Activated naive CD8-positive, alpha-beta T cell treated with anti-CD3 and anti-CD28 coated beads, Interleukin-2, amount 10 ng/mL, durations not matched to agents 7 days and 5 days (primary cell): ENCODE measurements around the gene PLG. TPM values are rescaled to one million over a fixed set of nuclear protein-coding genes. Genes with fewer than 3 reads are reported as not detected.
A peak's percentile ranks its signal among the peaks of the same experiment; 100 is the strongest.
"Not testable (repeated sequence)": the region's sequence is repeated elsewhere in the genome, so short reads cannot be mapped to it uniquely, and the experiment has no call there.

ENCODE experiments used
- ATAC-seq: fragments of 150-1000 bp; cut with Tn5 transposase; one replicate; pipeline ENCODE4 v1.10.0; 2021; ENCODE audit warnings: low read depth, moderate library complexity
- POLR2A ChIA-PET: fragments of 350-600 bp; sonication (Branson Sonifier 250); formaldehyde crosslinking; loops from one replicate; lab custom pipeline; 2021; ENCODE audit warnings: antibody characterized with exemption; lab: Charles Lee
- DNase-seq: peaks from one replicate; pipeline ENCODE4 v3.0.0; 2021
- H3K27ac Mint-ChIP-seq: one replicate; pipeline ENCODE4 v1.8.0; 2022; ENCODE audit warnings: mild to moderate bottlenecking, mixed read lengths
- H3K27me3 Mint-ChIP-seq: one replicate; pipeline ENCODE4 v1.8.0; 2022; ENCODE audit warnings: mild to moderate bottlenecking, moderate library complexity, mixed read lengths
- H3K36me3 Mint-ChIP-seq: one replicate; pipeline ENCODE4 v1.8.0; 2021; ENCODE audit warnings: mild to moderate bottlenecking, mixed read lengths
- H3K4me1 Mint-ChIP-seq: one replicate; pipeline ENCODE4 v1.8.0; 2021; ENCODE audit warnings: mixed read lengths
- H3K4me3 Mint-ChIP-seq: one replicate; pipeline ENCODE4 v1.8.0; 2022; ENCODE audit warnings: mild to moderate bottlenecking, moderate library complexity, mixed read lengths
- H3K9me3 Mint-ChIP-seq: one replicate; pipeline ENCODE4 v1.8.0; 2021; ENCODE audit warnings: mixed read lengths
- total RNA-seq, 2 experiments: library from RNA; stranded (reverse); gene quantifications; one replicate each; pipeline ENCODE4 v1.2.3, GENCODE V29; 2021

PLG gene
- total RNA-seq, 2 experiments from 2014 or later, result 0.69 TPM; not detected in 1

DNA sequence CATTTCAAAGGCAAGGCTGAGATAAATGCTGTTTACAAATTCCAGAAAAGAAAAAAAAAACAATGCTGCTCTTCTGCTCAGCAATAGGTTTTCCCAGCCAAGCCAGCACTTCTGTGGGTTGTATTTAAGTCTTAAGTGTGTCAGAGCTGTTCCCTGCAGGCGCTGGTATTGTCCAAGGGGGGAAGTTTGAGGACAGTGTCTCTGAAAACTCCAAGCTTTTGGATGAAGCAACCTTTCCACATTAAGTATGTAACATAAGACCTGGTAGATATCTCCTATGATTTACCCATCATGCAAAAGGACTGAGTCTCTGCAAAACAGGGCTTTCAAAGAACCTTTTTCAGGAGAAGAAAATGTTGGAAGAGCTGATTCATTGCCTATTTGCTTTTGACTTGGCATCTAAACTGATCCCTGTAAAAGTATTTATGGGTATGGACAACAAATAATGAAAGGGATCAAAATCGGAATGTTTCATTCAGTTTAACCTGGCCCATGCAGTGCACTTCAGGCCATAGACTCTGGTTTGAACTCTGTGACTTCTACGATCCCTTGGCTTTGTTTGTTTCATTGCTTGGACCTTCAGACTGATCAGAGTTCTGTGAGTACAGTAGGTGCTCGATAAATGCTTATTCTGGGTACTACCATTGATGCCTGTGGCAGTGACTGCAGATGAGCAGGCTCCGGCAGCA lies 16.1 kb upstream of the PLG start:
- Mint-ChIP-seq H3K27me3 (no peaks in the 10 kb centered on the region), H3K9me3 (peaks cover 2% of the 10 kb centered on the region), H3K4me1 (no peaks in the 10 kb centered on the region), H3K27ac (no peak overlapping the region), H3K4me3 (no peak overlapping the region), H3K36me3 (no peaks in the 10 kb centered on the region)
- POLR2A ChIA-PET, result no interaction called here
- no peak for DNase-seq
- no peak for ATAC-seq

GRCh38 chr6:160690458-160690857 lies 11.6 kb upstream of the PLG start:
- no peak for DNase-seq
- no peak for ATAC-seq
- peaks cover 4% of the 10 kb centered on the region for H3K9me3 Mint-ChIP-seq
- H3K27me3 Mint-ChIP-seq, result no peaks in the 10 kb centered on the region
- H3K4me3 Mint-ChIP-seq, result no peak overlapping the region
- no peak overlapping the region for H3K27ac Mint-ChIP-seq
- no peaks in the 10 kb centered on the region for H3K4me1 Mint-ChIP-seq
- H3K36me3 Mint-ChIP-seq, result no peaks in the 10 kb centered on the region
- POLR2A ChIA-PET, result no interaction called here

DNA sequence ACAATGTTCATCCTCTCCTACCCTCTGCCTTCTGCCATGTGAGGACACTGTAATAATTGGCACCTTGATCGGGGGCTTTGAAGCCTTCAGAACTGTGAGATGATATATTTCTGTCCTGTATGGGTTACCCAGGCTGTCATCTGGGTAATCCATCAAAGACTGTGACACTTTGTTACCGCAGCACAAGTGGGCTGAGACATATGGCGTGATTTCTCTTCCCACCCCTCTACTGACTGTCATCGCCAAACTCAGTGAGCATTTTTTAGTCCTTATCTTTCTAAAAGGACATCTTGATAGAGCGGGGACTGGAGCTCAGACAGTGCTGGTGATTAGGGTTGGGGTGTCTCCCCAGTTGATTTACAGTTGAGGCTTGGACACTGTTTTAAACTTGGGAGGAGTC lies 10.4 kb upstream of the PLG start:
- DNase-seq (no peak), ATAC-seq (no peak)
- no peaks in the 10 kb centered on the region for H3K4me1 Mint-ChIP-seq
- peaks cover 4% of the 10 kb centered on the region for H3K9me3 Mint-ChIP-seq
- no peak overlapping the region for H3K4me3 Mint-ChIP-seq
- H3K27me3 Mint-ChIP-seq, result no peaks in the 10 kb centered on the region
- no peaks in the 10 kb centered on the region for H3K36me3 Mint-ChIP-seq
- POLR2A ChIA-PET, result no interaction called here
- no peak overlapping the region for H3K27ac Mint-ChIP-seq

DNA sequence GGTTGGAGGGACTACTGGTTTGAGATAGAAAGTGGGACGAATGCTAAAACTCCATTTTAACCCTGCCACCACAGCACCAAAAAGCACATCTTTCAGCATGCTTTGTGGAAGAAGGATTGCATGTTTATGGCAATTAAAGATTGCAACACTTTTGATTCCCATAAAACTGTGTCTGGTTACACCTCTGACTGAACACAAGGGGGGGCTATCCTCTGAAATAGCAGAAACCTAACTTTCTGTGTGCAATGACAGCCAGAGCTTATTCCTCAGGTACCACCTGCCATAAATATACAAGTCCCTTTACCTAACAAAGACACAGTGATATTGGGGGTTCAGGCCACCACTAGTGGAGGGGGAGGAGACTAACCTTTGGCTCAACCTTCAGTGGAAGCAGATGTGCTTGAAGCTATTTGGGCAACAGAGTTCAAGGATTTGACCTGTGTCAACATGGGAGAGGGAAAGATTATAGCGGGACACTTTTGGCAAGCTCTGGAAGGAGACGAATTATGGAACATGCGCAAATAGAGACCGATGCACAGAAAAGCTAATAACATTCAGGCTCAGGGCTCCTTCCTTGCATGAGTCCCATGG lies 9.6 kb upstream of the PLG start:
- Mint-ChIP-seq H3K4me3 (no peak overlapping the region), H3K4me1 (no peaks in the 10 kb centered on the region), H3K27me3 (no peaks in the 10 kb centered on the region), H3K36me3 (no peaks in the 10 kb centered on the region), H3K9me3 (peaks cover 4% of the 10 kb centered on the region), H3K27ac (no peak overlapping the region)
- ATAC-seq, result no peak
- POLR2A ChIA-PET, result no interaction called here
- no peak for DNase-seq

GRCh38 chr6:160695025-160695424 lies 7.0 kb upstream of the PLG start:
- H3K27ac Mint-ChIP-seq, H3K9me3 Mint-ChIP-seq, H3K4me3 Mint-ChIP-seq, H3K27me3 Mint-ChIP-seq, H3K4me1 Mint-ChIP-seq, H3K36me3 Mint-ChIP-seq, DNase-seq, POLR2A ChIA-PET, ATAC-seq: not testable (repeated sequence)

DNA sequence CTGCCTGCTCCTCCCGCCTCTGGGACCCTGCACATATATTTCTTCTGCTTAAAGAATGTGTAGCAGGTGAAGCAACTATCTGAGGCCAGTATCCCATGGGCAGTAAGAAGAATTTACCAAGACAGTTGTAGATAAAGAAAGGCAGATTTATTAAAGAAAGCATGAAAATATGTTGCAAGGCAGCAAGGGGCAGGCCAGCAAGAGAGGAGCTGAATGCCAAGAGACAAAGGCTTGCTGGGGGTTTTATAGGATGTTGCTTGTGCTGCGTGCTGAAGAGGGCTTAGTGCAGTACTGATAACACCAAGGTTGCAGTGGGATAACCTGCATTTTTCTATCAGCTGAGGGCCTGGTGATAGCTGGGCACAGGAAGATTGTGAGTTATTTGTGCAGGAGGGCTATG lies 6.4 kb upstream of the PLG start:
- H3K27me3 Mint-ChIP-seq, result not testable (repeated sequence)

DNA sequence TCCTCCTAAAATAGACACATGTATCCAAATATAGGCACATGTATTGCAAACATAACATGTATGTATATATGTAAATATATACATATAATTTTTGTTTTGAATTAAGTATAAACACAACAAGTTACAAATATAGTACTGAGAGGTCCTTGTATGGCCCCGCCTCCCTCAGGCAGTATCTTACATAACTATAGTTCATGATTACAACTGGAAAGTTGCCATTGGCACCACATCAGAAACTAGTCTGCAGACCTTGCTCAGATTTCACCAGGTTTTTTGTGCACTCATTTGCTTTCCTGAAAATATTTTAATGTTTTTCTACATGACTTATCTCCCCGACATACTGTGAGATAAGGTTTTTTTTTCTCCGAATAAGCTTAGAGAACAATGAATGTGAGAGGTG lies 5.2 kb upstream of the PLG start:
- H3K27ac Mint-ChIP-seq, ATAC-seq, H3K9me3 Mint-ChIP-seq, H3K27me3 Mint-ChIP-seq, DNase-seq, H3K4me3 Mint-ChIP-seq, H3K4me1 Mint-ChIP-seq, POLR2A ChIA-PET, H3K36me3 Mint-ChIP-seq: not testable (repeated sequence)

More for the DNA sequence above, 6.4 kb upstream of the PLG start:
- H3K4me1 Mint-ChIP-seq, ATAC-seq, H3K36me3 Mint-ChIP-seq, H3K4me3 Mint-ChIP-seq, H3K9me3 Mint-ChIP-seq, H3K27ac Mint-ChIP-seq, POLR2A ChIA-PET, DNase-seq: not testable (repeated sequence)

GRCh38 chr6:160697826-160698225 lies 4.2 kb upstream of the PLG start:
- ATAC-seq (no peak), DNase-seq (no peak)
- Mint-ChIP-seq H3K27ac (no peak overlapping the region), H3K4me1 (no peaks in the 10 kb centered on the region), H3K27me3 (no peaks in the 10 kb centered on the region), H3K4me3 (no peak overlapping the region), H3K36me3 (no peaks in the 10 kb centered on the region), H3K9me3 (no peaks in the 10 kb centered on the region)
- POLR2A ChIA-PET, result no interaction called here

DNA sequence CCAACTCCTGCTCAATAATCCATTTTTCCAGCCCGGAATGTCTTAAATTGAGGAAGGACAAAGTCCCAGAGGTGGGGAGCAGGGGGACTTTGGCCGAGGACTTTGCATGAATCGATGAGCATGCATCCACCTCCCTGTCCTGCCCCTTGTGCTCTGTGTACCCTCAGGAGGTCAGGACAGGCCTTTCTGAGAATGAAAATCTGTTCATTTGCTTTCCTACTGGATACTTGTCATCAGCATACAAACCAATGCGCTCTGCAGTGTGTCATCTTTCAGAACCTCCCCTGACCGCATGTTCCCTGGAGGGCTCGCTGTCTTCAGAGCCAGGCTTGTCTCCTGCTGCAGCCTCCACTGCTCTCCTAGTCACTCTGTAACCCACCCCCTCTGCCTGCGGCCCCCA lies 2.6 kb downstream of the PLG start:
- H3K27ac Mint-ChIP-seq, DNase-seq, H3K9me3 Mint-ChIP-seq, H3K27me3 Mint-ChIP-seq, POLR2A ChIA-PET, H3K4me1 Mint-ChIP-seq, H3K36me3 Mint-ChIP-seq, ATAC-seq, H3K4me3 Mint-ChIP-seq: not testable (repeated sequence)

DNA sequence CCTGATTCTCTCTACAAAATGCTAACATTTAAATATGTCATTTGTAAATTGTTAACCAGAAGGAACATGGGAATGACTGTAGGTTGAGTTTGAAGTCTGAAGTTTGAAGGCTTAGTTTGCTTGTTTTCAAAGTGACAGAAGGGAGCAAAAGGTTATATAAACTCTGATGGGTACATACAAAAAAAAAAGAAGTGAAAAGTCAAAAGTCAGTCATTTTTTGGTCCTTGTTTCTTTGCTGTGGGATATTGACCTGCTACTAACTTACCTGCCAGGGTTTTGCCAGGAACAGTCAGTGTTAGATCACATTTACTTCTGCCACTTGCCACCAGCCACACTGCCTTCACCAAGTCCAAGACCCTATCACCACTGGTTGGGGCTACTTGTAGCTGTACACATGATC lies 6.9 kb downstream of the PLG start:
- H3K27ac Mint-ChIP-seq, H3K27me3 Mint-ChIP-seq, DNase-seq, H3K4me1 Mint-ChIP-seq, H3K4me3 Mint-ChIP-seq, ATAC-seq, POLR2A ChIA-PET, H3K36me3 Mint-ChIP-seq, H3K9me3 Mint-ChIP-seq: not testable (repeated sequence)

- Mint-ChIP-seq H3K36me3 (no peaks in the 10 kb centered on the region), H3K27me3 (peaks cover 2% of the 10 kb centered on the region), H3K9me3 (no peaks in the 10 kb centered on the region), H3K27ac (no peak overlapping the region), H3K4me3 (no peak overlapping the region), H3K4me1 (no peaks in the 10 kb centered on the region)
- POLR2A ChIA-PET, result no interaction called here
- DNase-seq, result no peak
- ATAC-seq, result no peak
These were observed 12.8 kb downstream of the PLG start for GRCh38 chr6:160714731-160715316.

GRCh38 chr6:160730911-160731310 lies 28.9 kb downstream of the PLG start:
- H3K27ac Mint-ChIP-seq, result no peak overlapping the region
- ATAC-seq (no peak), DNase-seq (no peak)
- H3K9me3 Mint-ChIP-seq, result no peaks in the 10 kb centered on the region
- H3K36me3 Mint-ChIP-seq, result no peaks in the 10 kb centered on the region
- H3K27me3 Mint-ChIP-seq, result peaks cover 4% of the 10 kb centered on the region
- H3K4me1 Mint-ChIP-seq, result no peaks in the 10 kb centered on the region
- H3K4me3 Mint-ChIP-seq, result no peak overlapping the region
- POLR2A ChIA-PET, result no interaction called here

DNA sequence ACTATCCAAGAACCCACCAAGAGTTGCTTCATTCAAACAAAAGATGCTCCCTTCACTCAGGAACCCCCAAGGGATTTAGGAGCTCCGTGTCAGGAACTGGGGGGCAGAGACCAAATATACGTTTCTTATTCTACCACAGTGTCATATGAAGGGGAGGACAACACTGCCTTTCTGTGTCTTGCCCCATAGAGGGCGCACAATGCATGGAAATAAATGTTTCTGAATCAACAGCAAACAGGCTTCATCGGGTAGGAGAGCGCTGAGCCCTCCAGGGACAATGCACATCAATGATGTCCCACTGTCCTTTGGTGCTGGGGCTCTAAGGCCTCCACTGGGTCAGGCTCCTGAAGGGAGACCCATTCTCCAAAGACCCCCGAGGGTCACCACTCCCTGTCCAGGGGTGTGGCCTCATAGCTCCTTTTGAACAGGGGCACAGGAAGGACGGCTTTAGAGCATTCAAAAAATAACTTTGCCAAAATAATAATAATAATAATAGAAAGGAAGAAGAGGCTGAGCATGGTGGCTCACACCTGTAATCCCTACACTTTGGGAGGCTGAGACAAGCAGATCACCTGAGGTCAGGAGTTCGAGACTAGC lies 31.1 kb downstream of the PLG start:
- Mint-ChIP-seq H3K27me3 (no peaks in the 10 kb centered on the region), H3K27ac (no peak overlapping the region), H3K36me3 (no peaks in the 10 kb centered on the region), H3K4me3 (no peak overlapping the region), H3K4me1 (no peaks in the 10 kb centered on the region), H3K9me3 (no peaks in the 10 kb centered on the region)
- peak; percentile 68 for ATAC-seq
- DNase-seq, result no peak
- POLR2A ChIA-PET, result no interaction called here

GRCh38 chr6:160734627-160735026 lies 32.6 kb downstream of the PLG start:
- DNase-seq (no peak), ATAC-seq (no peak)
- no peaks in the 10 kb centered on the region for H3K36me3 Mint-ChIP-seq
- H3K9me3 Mint-ChIP-seq, result no peaks in the 10 kb centered on the region
- H3K4me3 Mint-ChIP-seq, result no peak overlapping the region
- H3K4me1 Mint-ChIP-seq, result no peaks in the 10 kb centered on the region
- H3K27me3 Mint-ChIP-seq, result no peaks in the 10 kb centered on the region
- POLR2A ChIA-PET, result interaction anchor here (0.7 kb wide), 1 partner anchor 639 kb away, joined by 6 read pairs; no protein-coding TSS in a partner anchor
- H3K27ac Mint-ChIP-seq, result no peak overlapping the region
